IPS-18c (cell line): ENCODE results near the gene PARD3B.

ENCODE experiments used
- H3K4me3 ChIP-seq: 2 replicates; pipeline ENCODE4 v1.7.0; 2013; ENCODE audit warnings: low read depth, mild to moderate bottlenecking, low read length, moderate library complexity; ENCODE audit not compliant: insufficient read depth
- H3K9me3 ChIP-seq: one replicate; pipeline ENCODE4 v1.6.1; 2013; ENCODE audit warnings: mild to moderate bottlenecking, low read length, moderate library complexity; ENCODE audit not compliant: control insufficient read depth, insufficient read depth

Gene PARD3B

GRCh38 chr2:204544961-204545860, at the start of gene PARD3B:
Gene PARD3B, plus strand, starts transcription at chr2:204545475. Its CDS starts 525 bp downstream, at chr2:204546000.
- no peaks in the 10 kb centered on the region for H3K9me3 ChIP-seq
- H3K4me3 ChIP-seq = peak within 1 kb of the TSS; percentile 62

DNA sequence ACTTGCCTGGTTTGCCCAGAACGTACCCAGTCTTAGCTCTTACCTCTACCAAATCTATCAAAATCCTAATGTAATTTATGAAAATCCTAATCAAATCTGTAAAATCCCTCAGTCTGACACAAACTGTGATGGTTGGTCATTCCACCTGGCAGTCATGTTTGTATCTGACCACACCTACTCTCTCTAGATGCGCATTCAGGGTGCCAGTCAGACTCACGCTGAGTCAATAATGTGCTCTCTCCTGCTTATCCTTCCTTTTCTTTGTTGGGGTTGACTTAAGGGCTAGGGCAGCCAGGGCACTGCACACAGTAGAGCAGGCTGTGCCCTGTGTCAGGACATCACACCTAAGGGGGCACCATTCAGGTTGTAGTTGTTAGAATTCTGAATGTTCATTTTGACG, 48.5 kb upstream of the PARD3B start:
- Histone ChIP-seq H3K9me3 (no peaks in the 10 kb centered on the region), H3K4me3 (no peak overlapping the region)

DNA sequence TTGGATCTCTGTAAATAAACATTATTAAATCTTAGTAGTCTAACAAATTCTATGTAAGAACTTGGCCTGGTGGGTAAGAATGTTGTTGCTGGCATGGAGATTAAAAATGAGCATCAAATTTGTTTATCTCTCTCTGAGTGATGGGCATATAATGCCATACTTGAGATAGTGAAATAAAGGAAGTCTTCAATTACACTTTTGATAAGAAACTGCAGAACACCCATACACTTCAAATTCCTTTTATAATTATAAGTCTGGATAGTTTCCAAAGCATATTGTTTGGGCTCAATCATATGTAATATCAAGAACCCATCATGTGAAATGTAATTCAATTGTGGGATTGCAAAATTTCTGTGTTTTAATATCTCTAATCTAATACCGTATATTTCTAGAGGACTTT, 47.4 kb upstream of the PARD3B start:
- no peak overlapping the region for H3K4me3 ChIP-seq
- no peaks in the 10 kb centered on the region for H3K9me3 ChIP-seq

- Histone ChIP-seq H3K9me3 (no peaks in the 10 kb centered on the region), H3K4me3 (no peak overlapping the region)
Observed at GRCh38 chr2:204498291-204498690, 47.0 kb upstream of the PARD3B start.

DNA sequence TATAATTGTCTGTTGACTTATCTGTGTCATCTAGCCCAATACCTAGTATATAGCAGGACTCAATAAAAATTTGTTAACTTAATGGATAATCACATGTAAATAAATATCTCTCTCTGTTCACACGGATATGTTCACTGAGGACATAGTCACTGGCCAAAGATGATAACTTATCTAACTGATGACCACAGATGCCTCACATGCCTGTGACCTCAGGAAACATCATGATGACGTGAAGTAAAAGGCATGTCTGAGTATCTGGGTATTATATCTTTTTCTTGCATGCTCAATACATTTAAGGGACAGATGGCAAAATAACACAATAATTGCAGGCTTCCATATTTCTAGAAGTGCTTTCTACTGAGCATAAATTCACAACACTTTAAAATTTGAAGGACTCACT, 41.4 kb upstream of the PARD3B start:
- no peak overlapping the region for H3K4me3 ChIP-seq
- no peaks in the 10 kb centered on the region for H3K9me3 ChIP-seq

GRCh38 chr2:204504594-204504993, 40.7 kb upstream of the PARD3B start:
- Histone ChIP-seq H3K4me3 (no peak overlapping the region), H3K9me3 (no peaks in the 10 kb centered on the region)

DNA sequence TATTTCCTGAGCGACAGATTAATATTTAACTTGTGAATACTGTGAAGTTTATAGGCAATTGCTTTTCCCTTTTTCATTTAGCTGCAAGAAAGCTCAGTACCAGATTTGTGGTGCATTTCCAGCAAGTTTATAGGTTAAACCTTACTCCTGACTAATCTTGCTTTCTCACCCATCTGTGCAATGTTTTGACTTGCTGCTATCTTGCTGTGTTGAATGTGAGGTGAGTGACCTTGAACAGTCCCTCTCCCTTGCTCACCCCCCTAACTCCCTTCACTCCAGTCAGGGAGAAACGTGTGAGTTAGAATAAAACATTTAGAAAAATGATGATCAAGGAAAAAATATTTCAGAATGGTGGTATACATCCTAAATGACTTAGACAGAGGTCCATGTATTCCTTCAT, 39.8 kb upstream of the PARD3B start:
- no peak overlapping the region for H3K4me3 ChIP-seq
- no peaks in the 10 kb centered on the region for H3K9me3 ChIP-seq

GRCh38 chr2:204505946-204506345, 39.3 kb upstream of the PARD3B start:
- Histone ChIP-seq H3K9me3 (no peaks in the 10 kb centered on the region), H3K4me3 (no peak overlapping the region)

- no peak overlapping the region for H3K4me3 ChIP-seq
Observed at GRCh38 chr2:204507636-204508035, 37.6 kb upstream of the PARD3B start.

DNA sequence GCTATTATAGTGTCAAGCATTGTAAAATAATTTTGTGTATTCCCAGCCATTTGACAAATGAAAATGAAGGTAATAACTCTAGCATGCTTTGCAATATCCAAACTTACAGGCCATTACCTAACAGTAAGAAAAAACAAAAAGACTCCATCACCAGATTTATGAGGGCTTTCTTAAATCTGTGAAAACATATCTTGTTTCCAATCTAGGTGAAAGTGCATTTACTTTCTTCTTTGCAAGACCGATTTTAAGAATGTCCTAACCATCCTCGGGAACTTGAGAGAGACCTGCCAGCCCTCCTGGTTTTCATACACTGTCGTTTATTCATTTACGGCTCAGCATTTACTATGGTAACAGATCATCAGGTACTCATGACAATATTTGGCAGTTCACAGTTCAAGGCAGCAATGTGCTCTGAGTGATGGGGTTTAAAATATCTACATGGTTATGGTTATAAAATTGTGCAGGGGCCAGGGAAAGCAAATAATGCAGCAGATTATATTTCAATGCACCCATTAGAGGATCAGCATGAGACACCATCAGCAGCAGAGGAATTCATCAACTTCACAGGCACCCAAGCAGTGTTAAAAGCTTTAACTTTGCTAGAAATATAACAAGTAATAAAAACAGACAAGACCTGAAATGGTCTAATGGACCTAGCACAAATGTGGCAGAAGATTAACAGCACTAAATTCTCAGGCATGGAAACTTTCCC, 34.4 kb upstream of the PARD3B start:
- Histone ChIP-seq H3K4me3 (no peak overlapping the region), H3K9me3 (no peaks in the 10 kb centered on the region)

More at GRCh38 chr2:204507636-204508035, 37.6 kb upstream of the PARD3B start:
- no peaks in the 10 kb centered on the region for H3K9me3 ChIP-seq

- Histone ChIP-seq H3K9me3 (no peaks in the 10 kb centered on the region), H3K4me3 (no peak overlapping the region)
Observed at GRCh38 chr2:204514439-204514838, 30.8 kb upstream of the PARD3B start.

DNA sequence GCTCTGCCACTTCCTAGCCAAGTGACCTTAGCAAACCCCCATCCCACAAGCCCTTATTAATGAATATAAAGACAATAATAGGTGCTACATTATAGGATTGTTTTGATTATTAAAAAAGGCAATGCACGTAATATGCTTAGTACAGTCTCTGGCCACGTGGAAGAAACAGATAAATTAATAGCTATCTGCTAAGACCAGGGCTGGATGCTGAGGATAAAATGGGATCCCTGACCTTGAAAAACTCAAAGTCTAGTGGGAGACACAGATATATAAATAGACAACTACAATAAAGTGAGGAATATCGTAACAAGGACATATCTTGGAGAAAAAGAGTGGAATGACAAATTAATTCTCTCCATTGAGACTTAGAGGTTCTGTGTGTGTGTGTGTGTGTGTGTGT, 29.9 kb upstream of the PARD3B start:
- H3K9me3 ChIP-seq = no peaks in the 10 kb centered on the region
- H3K4me3 ChIP-seq = no peak overlapping the region

DNA sequence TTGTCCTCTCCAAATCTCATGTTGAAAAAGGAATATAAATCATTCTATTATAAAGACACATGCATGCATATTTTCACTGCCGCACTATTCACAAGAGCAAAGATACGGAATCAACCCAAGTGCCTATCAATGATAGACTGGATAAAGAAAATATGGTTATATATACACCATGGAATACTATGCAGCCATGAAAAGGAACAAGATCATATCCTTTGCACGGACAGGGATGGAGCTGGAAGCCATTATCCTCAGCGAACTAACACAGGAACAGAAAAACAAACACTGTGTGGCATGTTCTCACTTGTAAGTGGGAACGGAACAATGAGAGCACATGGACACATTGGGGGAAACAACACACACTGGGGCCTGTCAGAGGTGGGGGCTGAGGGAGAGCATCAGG, 28.1 kb upstream of the PARD3B start:
- Histone ChIP-seq H3K9me3 (no peaks in the 10 kb centered on the region), H3K4me3 (no peak overlapping the region)

DNA sequence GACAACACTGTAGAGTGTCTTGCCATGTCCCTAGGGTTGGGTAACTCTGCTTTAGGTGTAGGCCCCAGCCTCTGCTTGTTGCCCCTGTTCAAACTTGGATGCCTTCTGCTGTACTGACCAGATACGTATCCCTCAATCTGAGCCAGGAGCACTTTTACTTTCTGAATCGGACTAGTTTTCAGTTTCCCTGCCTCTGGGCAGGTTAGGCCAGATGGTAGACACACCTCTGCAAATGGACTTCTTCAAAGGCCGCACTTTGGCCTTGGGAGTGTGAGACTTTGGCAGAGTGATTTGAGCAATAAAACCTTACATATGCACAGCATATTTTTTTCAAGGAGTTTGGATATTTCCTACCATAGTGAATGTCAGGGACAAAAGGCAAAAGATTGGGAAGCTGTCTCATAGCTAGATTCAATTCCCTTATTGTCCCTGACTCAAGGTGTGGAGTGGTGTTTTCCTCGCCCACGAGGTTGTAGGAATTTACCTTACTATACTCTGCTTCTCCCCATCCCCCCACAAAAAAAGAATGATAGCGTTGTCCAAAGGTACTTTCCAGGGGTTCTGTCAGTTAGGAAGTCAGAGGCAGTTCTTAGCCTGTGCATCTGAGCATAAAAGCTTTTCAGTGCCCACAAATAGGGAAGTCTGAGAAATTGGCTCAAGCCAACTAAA, 15.3 kb upstream of the PARD3B start:
- Histone ChIP-seq H3K4me3 (no peak overlapping the region), H3K9me3 (no peaks in the 10 kb centered on the region)

DNA sequence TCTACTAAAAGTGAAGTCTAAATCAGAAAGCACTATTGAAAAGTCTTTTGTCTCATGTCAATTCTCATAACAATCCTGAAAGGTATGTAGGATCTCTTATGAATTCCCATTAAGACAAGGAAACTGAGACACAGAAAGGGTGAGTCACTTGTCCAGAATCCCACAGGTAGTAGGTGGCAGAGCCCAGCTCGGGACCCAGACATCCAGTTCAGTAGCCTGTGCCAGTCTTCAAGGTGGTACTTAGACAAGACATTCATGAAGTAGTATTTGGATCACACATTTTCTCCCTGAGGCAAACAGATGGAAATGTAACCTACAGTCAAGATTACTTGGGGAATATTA, 14.8 kb upstream of the PARD3B start:
- H3K4me3 ChIP-seq = no peak overlapping the region
- no peaks in the 10 kb centered on the region for H3K9me3 ChIP-seq

- Histone ChIP-seq H3K9me3 (no peaks in the 10 kb centered on the region), H3K4me3 (no peak overlapping the region)
Observed at GRCh38 chr2:204533629-204534370, 11.5 kb upstream of the PARD3B start.

DNA sequence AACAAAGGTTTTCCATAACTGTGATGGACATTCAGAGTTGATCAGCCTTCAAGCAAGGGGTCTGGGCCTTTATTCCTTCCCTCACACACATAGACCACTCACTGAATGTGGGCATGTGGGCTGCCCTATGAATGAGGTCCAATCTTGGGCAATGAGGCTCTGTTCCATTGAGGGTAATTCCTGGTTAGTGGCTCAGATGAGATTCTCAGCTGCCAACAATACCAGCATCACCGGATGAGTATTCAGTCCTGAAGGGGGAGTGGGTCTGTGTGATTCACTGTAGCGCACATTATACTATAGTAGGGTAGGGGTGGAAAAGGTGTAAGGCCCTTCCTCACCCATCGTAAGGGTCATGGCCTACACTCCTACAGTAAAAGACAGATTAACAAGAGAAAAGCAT, 9.9 kb upstream of the PARD3B start:
- no peak overlapping the region for H3K4me3 ChIP-seq
- H3K9me3 ChIP-seq = no peaks in the 10 kb centered on the region
